Inflammatory macrophage treated with lipopolysaccharide for 4 hours (primary cell): Measurements from ENCODE around the gene CAVIN3.

Experiments used
- DNase-seq: peaks from one replicate; pipeline ENCODE4 v3.0.0-alpha.2; 2020

Gene CAVIN3

GRCh38 chr11:6320411-6321155, at the start of gene CAVIN3:
Gene CAVIN3, minus strand, starts transcription at chr11:6320501. Its CDS starts 25 bp downstream, at chr11:6320476.
- peak; percentile 76 for DNase-seq

GRCh38 chr11:6365659-6366058, 45.4 kb upstream of the CAVIN3 start:
- no peak for DNase-seq

- DNase-seq = peak; percentile 73
These were observed 42.8 kb upstream of the CAVIN3 start for GRCh38 chr11:6362873-6363678.

GRCh38 chr11:6362185-6362872, 42.0 kb upstream of the CAVIN3 start:
- no peak for DNase-seq

- no peak for DNase-seq
These were observed 39.9 kb upstream of the CAVIN3 start for GRCh38 chr11:6360183-6360582.

GRCh38 chr11:6357222-6357621, 36.9 kb upstream of the CAVIN3 start:
- DNase-seq = peak; percentile 93

- DNase-seq = no peak
These were observed 36.3 kb upstream of the CAVIN3 start for GRCh38 chr11:6356503-6357055.

- DNase-seq = no peak
These were observed 34.6 kb upstream of the CAVIN3 start for GRCh38 chr11:6354651-6355485.

GRCh38 chr11:6353367-6353987, 33.2 kb upstream of the CAVIN3 start:
- peak; percentile 54 for DNase-seq

- no peak for DNase-seq
These were observed 31.6 kb upstream of the CAVIN3 start for GRCh38 chr11:6351782-6352382.

- no peak for DNase-seq
These were observed 30.2 kb upstream of the CAVIN3 start for GRCh38 chr11:6350486-6350885.

- DNase-seq = no peak
These were observed 29.7 kb upstream of the CAVIN3 start for GRCh38 chr11:6350043-6350442.

GRCh38 chr11:6345366-6345765, 25.1 kb upstream of the CAVIN3 start:
- DNase-seq = no peak

- no peak for DNase-seq
These were observed 16.0 kb upstream of the CAVIN3 start for GRCh38 chr11:6336293-6336692.

- no peak for DNase-seq
These were observed 14.5 kb upstream of the CAVIN3 start for GRCh38 chr11:6334806-6335205.

GRCh38 chr11:6333095-6333494, 12.8 kb upstream of the CAVIN3 start:
- DNase-seq = no peak

- DNase-seq = no peak
These were observed 11.8 kb upstream of the CAVIN3 start for GRCh38 chr11:6332066-6332465.

GRCh38 chr11:6328321-6328720, 8.0 kb upstream of the CAVIN3 start:
- DNase-seq = no peak

- DNase-seq = no peak
These were observed 7.5 kb upstream of the CAVIN3 start for GRCh38 chr11:6327806-6328205.

- DNase-seq = no peak
These were observed 6.7 kb upstream of the CAVIN3 start for GRCh38 chr11:6326985-6327384.

- no peak for DNase-seq
These were observed 6.0 kb upstream of the CAVIN3 start for GRCh38 chr11:6326303-6326702.
